Heart left ventricle (tissue), 16 donors: ENCODE measurements around the gene UQCR11. TPM values are rescaled to one million over a fixed set of nuclear protein-coding genes. Genes with fewer than 3 reads are reported as not detected.

Experiments used
- ATAC-seq, 4 donors: fragments of 200-7000 bp; cut with Tn5 transposase; one replicate each; pipeline ENCODE4 v1.9.1; 2020 to 2022; ENCODE audit warnings: moderate library complexity in 4 of 4, mild to moderate bottlenecking in 3 of 4, moderate number of reproducible peaks in 1 of 4
- DNase-seq, 5 donors: peaks; one replicate each; pipeline ENCODE4 v3.0.0-alpha.2; 2020
- H3K27ac ChIP-seq, 12 donors: fragments of 200-600 bp; sonication (generic) in 4 of 12; one replicate each; pipeline versions ENCODE4 v1.5.0 to v1.8.0; 2016 to 2022; ENCODE audit warnings: mild to moderate bottlenecking in 2 of 12
- H3K27me3 ChIP-seq, 9 donors: fragments of 200-600 bp; sonication (generic) in 2 of 9; one replicate each; pipeline versions ENCODE4 v1.5.1 to v1.8.0; 2016 to 2022; ENCODE audit warnings: mild to moderate bottlenecking in 3 of 9
- H3K36me3 ChIP-seq, 9 donors: fragments of 200-600 bp; sonication (generic) in 2 of 9; one replicate each; pipeline versions ENCODE4 v1.5.0 to v1.8.0; 2018 to 2022; ENCODE audit warnings: mild to moderate bottlenecking in 2 of 9
- H3K4me1 ChIP-seq, 12 donors: fragments of 200-600 bp; sonication (generic) in 4 of 12; one replicate each; pipeline versions ENCODE4 v1.5.0 to v1.8.0; 2016 to 2022; ENCODE audit warnings: mild to moderate bottlenecking in 3 of 12
- H3K4me3 ChIP-seq, 12 donors: fragments of 200-600 bp; sonication (generic) in 4 of 12; one replicate each; pipeline versions ENCODE4 v1.5.0 to v1.8.0; 2017 to 2022; ENCODE audit warnings: mild to moderate bottlenecking in 9 of 12, moderate library complexity in 4 of 12
- H3K9me3 ChIP-seq, 12 donors: fragments of 200-600 bp; sonication (generic) in 4 of 12; one replicate each; pipeline versions ENCODE4 v1.5.0 to v1.8.0; 2016 to 2022; ENCODE audit warnings: mild to moderate bottlenecking in 1 of 12
- CTCF ChIP-seq, 12 donors: fragments of 200-600 bp; sonication (generic) in 4 of 12; IDR thresholded peaks; one replicate each; pipeline versions ENCODE4 v1.5.0 to v1.8.0; 2018 to 2022; ENCODE audit warnings: antibody characterized with exemption in 12 of 12, mild to moderate bottlenecking in 5 of 12
- POLR2A ChIP-seq, 2 donors: fragments of 450-650 bp; IDR thresholded peaks; one replicate each; pipeline ENCODE4 v1.6.1; 2017; ENCODE audit warnings: antibody characterized with exemption in 2 of 2, mild to moderate bottlenecking in 2 of 2, moderate library complexity in 2 of 2
- WGBS, 4 donors: extraction: QIAGEN DNeasy Blood & Tissue Kit in 2 of 4; methylation state at CpG; one replicate each; pipeline versions ENCODE4 v1.1.5 to v1.1.7; 2013 to 2018; 5-methylcytosine and 5-hydroxymethylcytosine counted together
- intact Hi-C, 10 donors: fragments of 100-400 bp; cut with DNase I; formaldehyde crosslinking; loops; one replicate each; pipeline versions ENCODE4 v1.11.1 to v1.14.2; 2022
- polyA plus RNA-seq, 2 donors: library from polyadenylated mRNA; stranded (reverse); fragments of 200-250 nt; gene quantifications; one replicate each; pipeline ENCODE4 v1.2.3, GENCODE V29; 2013
- total RNA-seq, 9 donors: library from RNA; depleted of rRNA in 2 of 9; stranded (reverse); fragments of >200 nt in 2 of 9; fragmentation: NEBNext Ultra II Directional in 3 of 9; extraction: Animal tissue kit (Norgen Biotek cat#: 25700) in 3 of 9; gene quantifications; one replicate each; pipeline versions ENCODE4 v1.1.0 to v1.2.4, GENCODE V29; 2016 to 2023
- donor health status: ischemic (EF 13 %, LVEDD 7.1; RV severe dilation, severe dysfunction).
- donor health status: healthy with polysubstance abuse.
- donor health status: DM: no; HTN: yes; CAD: no.
- donor health status: DM: no; HTN: no; CAD: no.
- donor health status: ischemic (EF 25% LVEDD 6.9; RV normal size, moderate dysfunction).
- donor health status: ischemic (EF 25% LVEDD 5.7; RV mildly dilated, moderate dysfunction).
- donor health status: healthy.
- donor health status: DM: yes; HTN: yes; CAD: no.
- donor health status: ischemic (EF 35%, LVEDD 5.7; RV mildly dilated, moderate dysfunction).
- donor health status: nonischemic (EF 11% LVEDD 7.7; RV severe dilation, severe dysfunction).
- donor health status: DM: yes; HTN: yes; CAD: no.
- donor health status: PGD.
- donor health status: ischemic (EF 29% LVEDD 5.4; RV normal size, mild dysfunction).
- donor health status: nonischemic (EF 23%, LVEDD 6.1; RV moderate dilation, normal function).

UQCR11 gene
- total and polyA plus RNA-seq, 11 donors = 170 to 982 (median 671) TPM

GRCh38 chr19:1622541-1622940 is 17.3 kb upstream of the UQCR11 start:
- DNase-seq (no peak), ATAC-seq (no peak)
- TF ChIP-seq POLR2A (IDR thresholded peaks at IDR 0.05) (no peak), CTCF (IDR thresholded peaks at IDR 0.05) (no peak)
- Histone ChIP-seq H3K27me3 (no peaks in the 10 kb centered on the region), H3K4me3 (no peak overlapping the region), H3K36me3 (peaks cover 0 to 67% (median 28%) of the 10 kb centered on the region in 9 donors), H3K27ac (no peak overlapping the region), H3K4me1 (peaks cover 0 to 11% (median under 1%) of the 10 kb centered on the region in 12 donors), H3K9me3 (no peaks in the 10 kb centered on the region)
- 93 to 95% (median 94%) methylated on average over 5 of the region's 5 CpGs for WGBS, 4 donors
- intact Hi-C loops = no loop called here

GRCh38 chr19:1622007-1622406 is 16.7 kb upstream of the UQCR11 start:
- intact Hi-C loops = no loop called here
- DNase-seq = no peak
- H3K36me3 ChIP-seq = peaks cover 0 to 68% (median 28%) of the 10 kb centered on the region in 9 donors

GRCh38 chr19:1621574-1621973 is 16.3 kb upstream of the UQCR11 start:
- DNase-seq = peak in 1 of 5 donors; percentile 54
- WGBS, 4 donors = 81 to 93% (median 91%) methylated on average over 3 to 23 of the region's 23 CpGs
- Histone ChIP-seq H3K4me1 (peaks cover 0 to 20% (median 9%) of the 10 kb centered on the region in 12 donors), H3K36me3 (peaks cover 0 to 72% (median 28%) of the 10 kb centered on the region in 9 donors), H3K27ac (no peak overlapping the region), H3K27me3 (no peaks in the 10 kb centered on the region), H3K9me3 (no peaks in the 10 kb centered on the region), H3K4me3 (no peak overlapping the region)
- TF ChIP-seq CTCF (IDR thresholded peaks at IDR 0.05) (no peak), POLR2A (IDR thresholded peaks at IDR 0.05) (no peak)
- no peak for ATAC-seq
- intact Hi-C loops = no loop called here

More at GRCh38 chr19:1622007-1622406, 16.7 kb upstream of the UQCR11 start:
- Histone ChIP-seq H3K9me3 (no peaks in the 10 kb centered on the region), H3K4me3 (no peak overlapping the region), H3K27ac (no peak overlapping the region), H3K27me3 (no peaks in the 10 kb centered on the region), H3K4me1 (peaks cover 0 to 15% (median 5%) of the 10 kb centered on the region in 12 donors)
- TF ChIP-seq CTCF (IDR thresholded peaks at IDR 0.05) (no peak), POLR2A (IDR thresholded peaks at IDR 0.05) (no peak)
- ATAC-seq = no peak
- WGBS, 4 donors = 83 to 93% (median 91%) methylated on average over 9 to 23 of the region's 23 CpGs

- peaks cover 0 to 23% (median 9%) of the 10 kb centered on the region in 12 donors for H3K4me1 ChIP-seq
- peaks cover 0 to 75% (median 28%) of the 10 kb centered on the region in 9 donors for H3K36me3 ChIP-seq
- WGBS, 4 donors = 88 to 93% (median 90%) methylated on average over 19 of the region's 19 CpGs
- H3K27me3 ChIP-seq = no peaks in the 10 kb centered on the region
- intact Hi-C loops = no loop called here
- ATAC-seq = no peak
- TF ChIP-seq POLR2A (IDR thresholded peaks at IDR 0.05) (no peak), CTCF (IDR thresholded peaks at IDR 0.05) (no peak)
- no peak overlapping the region for H3K27ac ChIP-seq
- DNase-seq = peak in 1 of 5 donors; percentile 58
- no peak overlapping the region for H3K4me3 ChIP-seq
- H3K9me3 ChIP-seq = no peaks in the 10 kb centered on the region
These were observed 15.8 kb upstream of the UQCR11 start for GRCh38 chr19:1621021-1621420.
